Cardiac fibroblast (primary cell): ENCODE results near the gene NTN3.
A peak's percentile ranks its signal among the peaks of the same experiment; 100 is the strongest.

Experiments used
- DNase-seq, 2 donors: peaks; one replicate each; pipeline versions ENCODE4 v3.0.0 to v3.0.0-alpha.2; 2010; ENCODE audit warnings: low read depth in 2 of 2
- H3K4me3 ChIP-seq, 2 donors: replicated peaks in 1 of 2; 1 replicate in 1 of 2; 2 replicates in 1 of 2; pipeline ENCODE4 v1.5.1; 2011; ENCODE audit warnings: low read depth in 2 of 2, low read length in 2 of 2, mild to moderate bottlenecking in 2 of 2, moderate library complexity in 1 of 2
- TF ChIP-seq, protein P1 (sequence below): IDR thresholded peaks from one replicate; pipeline ENCODE4 v1.5.1; 2011; ENCODE audit warnings: low read depth, mild to moderate bottlenecking, low read length, inconsistent platforms

NTN3 gene

DNA sequence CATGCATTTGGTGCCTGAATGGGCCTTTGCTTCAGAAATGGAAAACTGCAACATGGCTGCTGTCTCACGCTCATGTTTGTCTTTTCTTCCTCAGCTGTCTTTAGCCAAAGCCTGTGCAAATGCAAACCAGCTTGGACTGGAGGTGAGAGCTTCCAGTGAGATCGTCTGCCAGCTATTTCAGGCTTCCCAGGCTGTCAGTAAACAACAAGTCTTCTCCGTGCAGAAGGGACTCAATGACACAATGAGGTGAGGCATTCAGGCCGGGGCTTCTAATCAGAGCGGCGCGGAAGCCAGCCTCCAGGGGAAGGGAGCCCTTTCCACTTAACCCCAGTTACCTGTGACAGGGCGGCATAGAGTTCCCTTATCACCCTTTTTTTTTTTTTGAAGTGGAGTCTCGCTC, 27.5 kb upstream of the NTN3 start:
- TF ChIP-seq, protein P1, sequence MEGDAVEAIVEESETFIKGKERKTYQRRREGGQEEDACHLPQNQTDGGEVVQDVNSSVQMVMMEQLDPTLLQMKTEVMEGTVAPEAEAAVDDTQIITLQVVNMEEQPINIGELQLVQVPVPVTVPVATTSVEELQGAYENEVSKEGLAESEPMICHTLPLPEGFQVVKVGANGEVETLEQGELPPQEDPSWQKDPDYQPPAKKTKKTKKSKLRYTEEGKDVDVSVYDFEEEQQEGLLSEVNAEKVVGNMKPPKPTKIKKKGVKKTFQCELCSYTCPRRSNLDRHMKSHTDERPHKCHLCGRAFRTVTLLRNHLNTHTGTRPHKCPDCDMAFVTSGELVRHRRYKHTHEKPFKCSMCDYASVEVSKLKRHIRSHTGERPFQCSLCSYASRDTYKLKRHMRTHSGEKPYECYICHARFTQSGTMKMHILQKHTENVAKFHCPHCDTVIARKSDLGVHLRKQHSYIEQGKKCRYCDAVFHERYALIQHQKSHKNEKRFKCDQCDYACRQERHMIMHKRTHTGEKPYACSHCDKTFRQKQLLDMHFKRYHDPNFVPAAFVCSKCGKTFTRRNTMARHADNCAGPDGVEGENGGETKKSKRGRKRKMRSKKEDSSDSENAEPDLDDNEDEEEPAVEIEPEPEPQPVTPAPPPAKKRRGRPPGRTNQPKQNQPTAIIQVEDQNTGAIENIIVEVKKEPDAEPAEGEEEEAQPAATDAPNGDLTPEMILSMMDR: no peak
- DNase-seq: no peak
- no peak overlapping the region for H3K4me3 ChIP-seq

DNA sequence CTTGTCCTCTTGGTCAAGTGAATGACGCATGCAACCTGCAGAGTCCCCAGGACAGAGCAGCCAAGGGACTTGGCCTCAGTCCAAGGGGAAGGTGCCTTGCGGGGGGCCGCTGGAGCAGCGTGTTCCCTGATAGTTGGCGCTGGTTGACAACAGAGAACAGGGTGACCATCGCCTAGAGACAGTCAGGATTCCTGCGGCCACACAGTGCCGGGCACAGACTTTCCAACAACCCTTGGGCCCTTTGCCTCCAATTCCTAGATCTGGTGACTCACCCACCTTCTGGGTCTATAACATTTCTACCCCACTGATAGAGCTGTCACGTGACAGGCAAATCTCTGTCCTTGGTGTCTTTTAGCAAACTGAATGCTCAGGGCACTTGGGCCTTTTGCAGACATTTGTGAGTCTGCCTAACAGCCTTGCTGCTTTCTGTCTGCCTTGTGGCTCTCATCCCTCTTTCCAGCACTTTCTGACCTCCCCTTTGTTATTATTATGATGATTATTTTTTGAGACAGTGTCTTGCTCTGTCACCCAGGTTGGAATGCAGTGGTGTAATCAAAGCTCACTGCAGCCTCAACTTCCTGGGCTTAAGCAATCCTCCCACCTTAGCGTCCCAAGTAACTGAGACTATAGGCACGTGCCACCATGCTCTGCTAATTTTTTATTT, 23.0 kb upstream of the NTN3 start:
- TF ChIP-seq, protein P1: no peak
- DNase-seq: peak in 1 of 2 donors; percentile 71
- no peak overlapping the region for H3K4me3 ChIP-seq

DNA sequence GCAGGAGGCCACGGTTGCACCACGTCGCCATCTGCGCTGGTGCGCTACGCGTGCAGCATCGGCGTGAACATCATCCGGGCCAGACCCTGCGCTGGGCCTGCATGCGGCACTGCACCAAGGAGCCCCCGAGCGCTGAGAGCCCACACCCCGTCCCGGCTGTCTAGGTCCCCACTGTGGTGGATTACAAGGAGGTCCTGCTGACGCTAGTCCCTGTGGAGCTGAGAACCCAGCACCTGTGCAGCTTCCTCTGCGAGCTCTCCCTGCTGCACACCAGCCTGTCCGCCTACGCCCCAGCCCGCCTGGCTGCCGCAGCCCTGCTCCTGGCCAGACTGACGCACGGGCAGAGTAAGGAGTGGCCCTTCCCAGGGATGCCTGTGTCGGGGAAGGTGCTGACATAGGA, 22.0 kb upstream of the NTN3 start:
- TF ChIP-seq, protein P1: no peak
- H3K4me3 ChIP-seq: no peak overlapping the region
- DNase-seq: no peak

DNA sequence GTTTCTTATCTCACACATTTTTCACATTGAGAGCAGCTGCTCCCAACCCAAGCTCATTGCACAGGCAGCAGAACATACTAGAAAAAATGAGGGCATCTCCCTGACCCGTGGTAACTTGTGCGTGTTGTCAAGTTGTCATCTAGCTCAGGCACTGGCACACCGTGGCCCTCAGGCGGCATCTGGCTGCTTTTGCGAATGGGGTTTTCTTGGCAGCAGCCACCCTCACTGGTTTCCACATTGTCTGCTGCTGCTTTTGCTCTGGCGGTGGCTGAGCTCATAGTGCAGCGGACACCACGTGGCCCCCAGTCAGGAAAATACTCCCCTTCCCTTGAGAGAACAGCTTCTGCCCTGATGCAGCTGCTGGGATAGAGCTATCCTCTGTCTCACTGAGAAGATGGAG, 20.6 kb upstream of the NTN3 start:
- DNase-seq: no peak
- H3K4me3 ChIP-seq: no peak overlapping the region
- TF ChIP-seq, protein P1: no peak

DNA sequence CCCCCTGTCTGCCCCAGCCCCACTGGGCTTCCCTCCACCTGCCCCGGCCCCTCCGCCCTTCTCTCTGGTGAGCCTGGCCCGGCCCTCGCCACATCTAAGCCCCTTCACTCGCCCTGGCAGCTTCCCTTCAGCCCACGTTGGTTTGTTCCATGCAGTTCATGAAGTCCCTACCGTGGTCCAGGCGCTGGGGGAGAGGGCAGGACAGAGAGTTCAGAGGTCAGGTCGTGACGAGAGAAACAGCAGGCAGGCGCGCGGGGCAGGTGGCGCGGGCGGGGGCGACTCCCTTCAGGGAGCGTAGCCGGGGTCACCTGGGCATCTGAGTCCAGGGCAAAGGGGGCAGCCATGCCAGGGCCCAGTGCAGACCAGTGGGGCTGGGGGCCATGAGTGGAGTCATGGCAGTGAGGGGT, 20.1 kb upstream of the NTN3 start:
- DNase-seq: no peak
- H3K4me3 ChIP-seq: no peak overlapping the region
- TF ChIP-seq, protein P1: no peak

DNA sequence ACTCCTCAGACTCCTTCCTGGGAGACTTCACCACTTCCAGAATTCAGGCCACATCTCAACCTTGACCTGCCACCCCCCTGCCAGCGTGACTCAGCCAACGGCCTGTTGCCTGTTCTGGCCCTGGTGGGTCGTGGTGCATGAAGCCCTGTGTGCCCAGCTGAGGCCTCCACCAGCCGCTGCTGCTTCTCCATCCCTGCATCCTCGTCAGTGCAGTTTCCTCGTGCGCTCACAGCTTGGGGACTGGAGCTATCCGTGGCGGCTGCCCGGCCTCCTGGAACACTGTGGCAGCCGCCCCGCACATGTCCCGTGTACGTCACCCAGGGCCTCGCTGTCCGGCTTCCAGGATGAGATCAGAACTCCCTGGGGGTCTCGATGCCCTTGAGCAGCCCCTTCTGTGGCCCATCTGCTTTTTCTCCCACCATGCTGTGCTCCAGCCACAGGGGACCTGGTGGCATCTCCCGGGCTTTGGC, 19.2 kb upstream of the NTN3 start:
- no peak for DNase-seq
- no peak overlapping the region for H3K4me3 ChIP-seq
- TF ChIP-seq, protein P1: no peak

DNA sequence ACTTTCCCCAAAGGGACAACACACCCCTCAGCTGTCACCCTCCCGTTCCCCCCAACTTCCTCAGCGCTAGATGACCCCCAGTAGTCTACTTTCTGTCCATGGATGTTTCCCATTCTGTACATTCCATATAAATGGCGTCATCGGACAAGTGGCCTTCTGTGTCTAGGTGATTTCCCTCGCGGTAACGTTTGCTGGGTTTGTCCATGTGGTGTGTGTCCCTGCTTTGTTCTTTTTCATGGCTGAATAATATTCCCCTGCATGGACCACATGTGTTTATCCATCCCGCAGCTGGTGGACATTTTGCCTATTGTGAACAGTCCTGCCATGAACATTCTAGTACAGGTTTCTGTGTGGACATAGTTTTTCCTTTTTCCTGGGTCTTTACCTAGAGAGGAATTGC, 18.4 kb upstream of the NTN3 start:
- no peak for DNase-seq
- TF ChIP-seq, protein P1: no peak
- H3K4me3 ChIP-seq: no peak overlapping the region
